ENCODE measurements around the gene CXXC5.

CXXC5 gene

DNA sequence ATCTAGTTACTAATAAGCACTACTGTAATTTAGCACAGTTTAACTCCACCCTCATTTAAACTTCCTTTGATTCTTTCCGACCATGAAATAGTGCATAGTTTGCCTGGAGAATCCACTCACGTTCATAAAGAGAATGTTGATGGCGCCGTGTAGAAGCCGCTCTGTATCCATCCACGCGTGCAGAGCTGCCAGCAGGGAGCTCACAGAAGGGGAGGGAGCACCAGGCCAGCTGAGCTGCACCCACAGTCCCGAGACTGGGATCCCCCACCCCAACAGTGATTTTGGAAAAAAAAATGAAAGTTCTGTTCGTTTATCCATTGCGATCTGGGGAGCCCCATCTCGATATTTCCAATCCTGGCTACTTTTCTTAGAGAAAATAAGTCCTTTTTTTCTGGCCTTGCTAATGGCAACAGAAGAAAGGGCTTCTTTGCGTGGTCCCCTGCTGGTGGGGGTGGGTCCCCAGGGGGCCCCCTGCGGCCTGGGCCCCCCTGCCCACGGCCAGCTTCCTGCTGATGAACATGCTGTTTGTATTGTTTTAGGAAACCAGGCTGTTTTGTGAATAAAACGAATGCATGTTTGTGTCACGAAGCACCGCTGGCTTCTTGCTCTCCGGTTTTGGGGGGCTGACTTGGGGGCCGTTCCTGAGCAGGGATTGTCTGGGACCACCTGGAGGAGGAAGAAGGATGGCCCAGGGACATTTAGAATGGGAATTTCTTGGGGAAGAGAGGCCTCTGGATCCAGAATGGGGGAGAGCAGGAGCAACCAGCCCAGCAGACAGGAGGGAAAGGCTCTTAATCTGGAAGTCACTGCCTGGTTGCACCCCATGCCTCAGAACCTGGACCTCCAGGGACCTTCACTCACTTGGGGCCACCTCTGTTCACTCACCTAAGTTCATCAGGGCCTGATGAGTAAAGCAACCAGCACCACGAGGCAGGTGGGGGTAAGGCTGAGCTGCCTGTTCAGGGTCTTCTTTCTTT lies 35.4 kb downstream of the CXXC5 start:
- no peak for DNase-seq

GRCh38 chr5:139684350-139684880 lies 36.3 kb downstream of the CXXC5 start:
- no peak for DNase-seq

DNA sequence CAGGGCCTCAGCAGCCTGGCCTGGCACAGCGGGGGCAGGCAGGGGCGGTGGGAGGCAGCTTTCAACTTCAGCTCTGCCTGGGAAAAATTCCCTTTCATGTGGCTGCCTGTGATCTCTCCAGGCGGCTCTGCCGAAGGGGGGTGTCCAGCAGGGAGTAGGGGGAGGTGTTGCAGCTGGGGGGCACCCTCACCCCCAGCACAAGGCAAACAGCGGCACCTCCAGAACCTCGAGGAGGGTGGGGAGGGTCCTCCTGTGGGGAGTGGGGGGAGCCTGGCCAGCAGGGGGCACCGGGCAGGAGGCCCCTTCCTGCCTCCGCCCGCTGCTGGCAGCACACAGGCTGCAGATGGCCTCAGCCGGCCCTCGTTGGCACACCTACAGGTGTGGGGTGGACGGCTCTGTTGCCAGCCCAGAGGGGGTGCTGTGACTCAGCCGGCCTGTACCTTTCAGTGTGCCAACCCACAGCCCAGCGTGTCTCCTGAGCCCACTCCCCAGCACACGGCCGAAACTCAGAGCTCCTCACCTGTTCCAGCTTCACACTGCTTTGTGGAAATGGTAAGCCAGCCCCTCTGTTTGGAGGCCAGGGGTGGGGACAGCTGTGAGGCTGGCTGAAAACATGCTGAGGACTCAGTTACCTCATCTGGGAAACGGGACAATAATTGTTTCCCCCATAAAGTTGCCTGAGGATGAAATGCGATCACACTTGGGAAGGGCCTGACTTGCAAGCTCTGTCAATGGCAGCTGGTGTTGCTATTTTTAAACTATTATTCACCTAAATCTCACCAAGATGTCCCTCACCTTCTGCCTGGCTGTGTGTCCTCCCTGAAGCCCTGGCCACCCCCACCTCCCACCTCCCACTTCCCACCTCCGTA lies 37.0 kb downstream of the CXXC5 start:
- no peak for DNase-seq

DNA sequence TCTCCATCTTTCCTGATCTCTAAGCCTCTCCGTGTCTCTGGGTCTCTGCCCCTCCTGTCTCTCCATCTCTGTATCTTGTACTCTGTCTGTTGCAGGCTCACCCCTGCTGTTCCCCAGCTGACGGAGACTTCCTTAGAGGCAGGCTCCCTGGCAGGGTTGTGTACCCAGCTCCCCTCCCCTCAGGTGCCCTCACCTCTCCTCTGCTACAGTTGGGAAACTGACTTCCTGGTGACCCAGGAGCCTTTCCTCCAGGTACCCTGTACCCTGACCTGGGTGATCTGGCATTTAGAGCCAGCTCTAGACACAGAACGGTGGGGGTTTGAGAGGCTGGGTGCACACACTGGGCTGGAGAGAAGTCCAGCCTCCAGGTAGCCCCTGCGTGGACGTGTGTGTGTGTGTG lies 37.7 kb downstream of the CXXC5 start:
- no peak for DNase-seq

- DNase-seq = no peak
Measured at GRCh38 chr5:139686356-139686705, 38.2 kb downstream of the CXXC5 start.

DNA sequence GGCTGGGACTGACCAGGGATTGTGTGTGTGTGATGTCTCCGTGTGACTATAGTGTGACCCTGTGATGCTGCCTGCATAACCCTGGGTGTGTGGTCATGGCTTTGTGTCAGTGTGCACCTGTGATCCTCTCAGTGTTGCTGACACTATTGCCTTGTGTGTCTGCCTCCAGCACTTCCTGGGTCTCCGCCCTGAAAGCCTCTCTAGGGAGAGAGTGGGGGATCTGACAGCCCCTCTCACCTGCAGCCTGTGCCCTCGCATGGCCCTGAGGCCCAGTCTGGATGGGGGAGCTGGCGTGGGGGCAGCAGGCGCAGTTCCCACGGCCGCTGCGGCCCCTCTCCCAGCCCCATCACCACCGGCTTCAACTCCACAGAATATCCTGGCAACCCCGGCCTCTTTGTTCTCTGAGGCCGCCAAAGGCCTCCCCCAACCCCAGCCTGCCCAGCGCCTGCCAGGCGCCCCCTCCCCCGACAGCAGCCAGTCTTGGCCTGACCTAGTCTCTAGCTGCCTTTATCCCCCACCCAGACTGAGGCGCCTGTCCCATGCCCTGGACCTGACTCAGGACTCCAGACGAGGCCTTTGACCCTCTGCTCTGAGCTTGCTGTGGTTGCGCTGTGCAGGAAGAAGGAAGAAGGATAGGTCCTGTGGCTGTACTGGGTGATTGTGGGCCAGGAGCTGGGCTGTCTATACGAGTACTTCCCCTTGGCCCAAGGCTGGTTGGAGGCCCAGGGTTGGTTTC lies 38.7 kb downstream of the CXXC5 start:
- DNase-seq = no peak

GRCh38 chr5:139687656-139688055 lies 39.5 kb downstream of the CXXC5 start:
- no peak for DNase-seq

GRCh38 chr5:139688088-139688702 lies 40.0 kb downstream of the CXXC5 start:
- no peak for DNase-seq

- no peak for DNase-seq
Measured at GRCh38 chr5:139688751-139689372, 40.7 kb downstream of the CXXC5 start.

DNA sequence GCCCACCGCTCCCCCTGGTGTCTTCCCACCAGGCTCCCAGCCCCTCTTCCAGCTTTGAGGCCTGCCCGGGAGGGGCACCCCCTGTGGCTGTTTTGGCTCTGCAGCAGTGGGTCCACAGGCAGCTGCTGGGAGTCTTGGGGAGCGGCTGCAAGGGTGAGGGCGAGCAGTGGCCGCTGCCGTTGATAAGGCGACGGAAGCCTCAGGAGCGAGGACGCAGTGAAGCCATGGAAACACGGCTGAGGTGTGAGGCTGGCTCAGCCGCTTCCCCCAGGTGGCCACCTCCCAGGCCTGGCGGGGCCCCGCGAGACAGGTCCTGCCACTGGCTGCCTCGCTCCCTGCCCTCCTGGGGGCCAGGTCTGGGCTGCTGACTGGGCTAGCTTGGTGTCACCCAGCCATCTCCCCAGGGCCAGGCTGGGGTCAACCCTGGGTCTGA lies 41.5 kb downstream of the CXXC5 start:
- DNase-seq = no peak

DNA sequence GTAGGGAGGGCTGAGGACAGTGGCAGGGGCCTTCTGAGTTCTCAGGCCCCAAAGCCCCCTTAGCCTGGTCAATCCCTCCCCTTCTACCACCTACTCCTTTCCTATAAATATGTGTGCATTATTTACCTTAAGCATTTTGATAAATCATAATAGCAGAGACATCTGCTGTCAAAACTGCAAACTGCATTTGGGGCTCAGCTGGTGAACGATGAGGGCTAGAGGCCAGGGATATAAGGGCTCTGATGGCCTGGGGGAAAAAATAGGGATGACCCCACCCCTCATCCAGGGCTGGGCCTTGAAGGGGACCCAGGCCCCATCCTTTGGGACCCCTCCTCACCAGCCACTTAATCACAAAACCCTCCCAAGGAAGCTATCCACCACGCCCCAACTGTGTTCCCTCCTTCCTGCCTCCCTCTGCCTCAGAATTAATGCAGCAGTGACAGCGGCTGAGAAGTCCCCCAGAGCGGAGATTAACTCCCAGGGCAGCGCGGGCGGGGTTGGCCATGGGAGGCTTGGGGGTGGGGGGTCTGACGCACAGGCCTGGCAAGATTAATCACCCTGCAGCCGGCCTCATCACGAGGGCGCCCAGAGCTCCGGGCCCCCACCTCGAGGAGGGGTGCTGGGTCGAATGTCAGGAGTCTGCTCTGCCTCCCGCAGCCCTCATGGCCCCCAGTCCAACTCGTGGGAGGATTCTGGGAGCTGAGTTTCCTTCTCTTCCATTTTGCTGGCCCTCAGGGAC lies 42.1 kb downstream of the CXXC5 start:
- DNase-seq = no peak

- DNase-seq = no peak
Measured at GRCh38 chr5:139690803-139691629, 42.9 kb downstream of the CXXC5 start.

- DNase-seq = no peak
Measured at GRCh38 chr5:139692148-139692547, 44.0 kb downstream of the CXXC5 start.

DNA sequence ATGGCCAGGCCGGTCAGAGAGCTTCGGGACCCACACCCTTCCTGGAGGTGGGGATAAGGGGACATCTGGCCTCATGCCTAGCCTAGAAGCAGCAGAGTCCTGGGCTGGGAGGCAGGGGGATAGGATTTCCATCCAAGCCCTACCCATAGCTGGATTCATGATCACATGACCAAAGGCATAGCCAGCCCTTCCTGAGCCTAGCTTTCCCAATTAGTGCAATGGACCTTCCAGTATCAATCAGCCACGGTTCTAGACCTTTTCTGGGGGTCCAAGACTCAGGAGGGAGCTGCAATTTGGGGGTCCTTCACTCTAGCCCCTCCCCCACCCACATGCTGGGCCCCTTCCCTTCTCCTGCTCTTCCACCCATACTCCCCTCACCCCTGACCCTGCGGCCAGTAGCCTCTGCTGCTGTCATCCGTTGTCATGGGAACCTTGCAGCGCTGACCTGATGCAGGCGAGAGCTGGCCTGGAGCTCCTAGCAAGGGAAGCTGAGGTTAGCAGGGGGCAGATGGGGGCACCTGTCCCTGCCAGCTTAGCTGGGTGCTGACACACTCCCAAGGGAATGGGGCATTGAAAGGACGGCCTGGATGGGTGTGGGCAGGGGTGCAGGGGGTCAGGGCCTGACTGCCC lies 44.6 kb downstream of the CXXC5 start:
- DNase-seq = no peak

DNA sequence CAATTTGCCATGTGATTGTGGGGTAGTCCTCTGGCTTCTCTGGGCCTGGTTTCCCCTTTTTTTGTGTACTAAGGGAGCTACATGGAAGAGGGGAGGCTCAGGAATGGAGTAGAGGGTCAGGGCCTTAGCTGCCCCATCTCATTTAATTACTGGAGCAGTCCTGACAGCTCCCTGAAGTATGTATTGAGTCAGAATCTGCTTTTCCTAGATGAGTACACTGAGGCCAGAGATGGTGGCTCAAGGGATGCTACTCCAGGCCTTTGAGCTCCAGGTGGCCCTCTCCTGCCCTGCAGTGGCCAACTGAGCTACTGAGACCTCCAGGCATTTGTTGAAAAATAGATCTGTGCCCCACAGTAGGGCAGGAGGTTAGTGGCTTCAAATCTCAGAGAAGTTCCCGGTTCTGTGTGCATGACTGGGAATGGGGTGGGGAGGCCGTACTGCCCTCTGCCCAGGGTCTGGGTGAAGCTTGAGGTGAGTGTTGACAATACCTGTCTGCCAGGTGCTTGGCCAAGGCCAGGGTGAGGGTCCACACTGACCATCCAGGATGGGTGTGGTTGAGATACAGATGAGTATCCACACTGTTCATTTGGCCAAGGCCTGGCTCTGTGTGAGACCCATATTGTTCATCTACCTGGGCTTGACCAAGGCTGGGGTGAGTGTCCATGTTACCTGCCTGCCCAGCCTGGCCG lies 45.7 kb downstream of the CXXC5 start:
- DNase-seq = no peak

DNA sequence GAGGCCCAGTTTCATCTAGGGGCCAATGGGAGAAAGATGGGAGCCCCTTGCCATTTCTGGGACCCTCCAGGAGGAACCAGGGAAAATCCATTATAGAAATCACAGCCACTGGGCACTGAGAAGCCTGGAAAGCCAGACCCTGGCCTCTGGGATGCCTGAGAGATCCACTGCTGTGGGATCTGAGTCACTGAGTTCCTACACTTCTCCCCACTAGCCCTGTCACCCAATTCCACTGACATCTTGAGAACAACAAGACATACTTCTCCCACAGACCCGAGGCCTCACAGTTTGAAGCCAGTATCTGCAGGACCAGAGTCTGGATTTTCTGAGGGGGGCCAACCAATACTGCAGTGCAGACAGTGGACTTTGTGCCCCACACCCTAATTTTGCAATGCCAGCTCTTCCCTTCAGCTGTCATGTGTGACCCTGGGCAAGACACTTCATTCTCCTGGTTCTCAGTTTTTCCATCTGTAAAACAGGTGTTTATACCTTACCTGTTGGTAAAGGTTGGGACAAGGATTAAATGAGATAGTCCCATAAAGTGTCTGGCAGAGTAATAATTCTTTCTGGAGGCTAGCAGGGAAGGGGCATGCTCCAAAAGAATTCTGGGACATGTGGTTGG lies 46.5 kb downstream of the CXXC5 start:
- no peak for DNase-seq

DNA sequence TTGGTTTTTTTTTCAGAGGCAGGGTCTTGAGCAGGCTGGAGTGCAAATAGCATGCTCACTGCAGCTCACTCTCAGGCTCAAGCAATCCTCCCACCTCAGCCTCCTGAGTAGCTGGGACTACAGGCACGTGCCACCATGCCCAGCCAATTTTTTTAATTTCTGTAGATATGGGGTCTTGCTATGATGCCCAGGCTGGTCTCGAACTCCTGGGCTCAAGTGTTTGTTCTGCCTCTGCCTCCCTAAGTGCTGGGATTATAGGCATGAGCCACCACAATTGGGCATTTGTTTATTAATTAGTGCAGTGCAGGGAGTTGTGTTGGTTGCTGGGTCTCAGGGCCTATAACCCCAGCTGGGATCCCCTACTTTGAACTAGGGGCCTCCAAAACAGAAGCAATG lies 47.0 kb downstream of the CXXC5 start:
- DNase-seq = no peak

DNA sequence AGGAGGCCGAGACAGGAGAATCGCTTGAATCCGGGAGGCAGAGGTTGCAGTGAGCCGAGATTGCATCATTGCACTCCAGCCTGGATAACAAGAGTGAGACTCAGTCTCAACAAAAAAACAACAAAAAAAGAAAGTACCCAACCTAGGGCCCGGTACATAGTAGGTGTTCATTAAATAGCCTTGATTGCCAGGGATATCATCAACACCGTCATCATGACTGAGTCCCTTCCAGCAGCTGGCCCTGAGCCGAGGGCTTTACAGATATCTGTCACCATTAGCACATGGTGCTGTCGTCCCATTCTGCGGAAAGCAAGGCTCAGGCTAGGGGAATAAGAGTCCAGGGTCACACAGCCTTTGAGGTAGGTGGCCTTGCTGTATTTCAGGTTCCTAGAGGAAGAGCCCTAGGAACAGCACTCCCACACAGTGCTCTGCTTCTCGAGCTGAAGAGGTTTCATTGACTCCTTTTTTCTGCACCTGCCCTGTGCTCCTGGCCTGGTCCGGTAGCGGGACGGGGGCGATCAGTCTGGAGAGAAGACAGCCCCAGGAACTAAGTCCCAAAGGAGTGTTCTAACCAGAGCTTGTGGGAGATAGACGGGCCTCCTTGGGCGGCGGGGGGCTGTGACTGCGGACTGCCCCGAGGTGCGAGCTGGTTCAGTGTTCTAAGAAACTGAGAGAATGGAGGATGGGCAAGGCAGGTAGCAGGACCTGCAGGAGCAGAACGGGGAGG lies 48.2 kb downstream of the CXXC5 start:
- DNase-seq = no peak

All from activated CD4-positive, alpha-beta T cell treated with anti-CD3 and anti-CD28 coated beads, Interleukin-2, amount 50 U/mL, for 1 hour (primary cell).